Stimulated activated naive CD8-positive, alpha-beta T cell treated with anti-CD3 and anti-CD28 coated beads, Interleukin-15, Interleukin-2, amounts not matched to agents 100 U/mL and 50 U/mL, for 24 hours (primary cell): Measurements from ENCODE around the gene NUDCD3.

Experiments
- ATAC-seq: fragments of 150-1000 bp; cut with Tn5 transposase; one replicate; pipeline ENCODE4 v1.10.0; 2021
- DNase-seq: peaks from one replicate; pipeline ENCODE4 v3.0.0; 2021

NUDCD3 gene

DNA sequence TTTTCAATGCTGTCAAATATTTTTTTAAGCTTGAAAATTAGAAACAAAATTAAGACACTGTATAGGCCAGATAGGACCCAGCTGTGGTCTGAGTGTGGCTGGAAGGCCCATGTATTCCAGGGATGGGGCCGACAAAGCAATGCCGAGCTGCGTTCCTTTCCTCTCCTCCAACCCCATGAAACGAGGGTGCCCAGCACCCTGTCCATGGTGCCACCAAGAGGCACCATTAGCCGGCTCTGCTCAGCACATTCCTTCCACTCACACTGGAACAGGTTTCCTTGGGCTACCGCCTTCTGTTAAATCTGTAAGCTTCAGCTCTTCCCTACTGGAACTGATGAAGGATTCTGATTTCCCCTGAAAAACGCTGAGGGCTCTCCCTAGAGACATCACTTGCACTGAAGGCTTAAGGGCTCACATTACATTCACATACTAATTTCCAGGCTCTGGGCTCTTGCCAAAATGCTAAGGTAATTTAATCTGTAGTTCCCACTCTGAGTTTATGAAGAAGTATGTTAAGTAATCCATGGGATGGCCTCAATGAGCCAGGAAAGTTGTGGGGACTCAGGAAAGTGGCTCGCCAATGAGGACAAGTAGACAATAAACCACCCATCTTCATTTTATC, 91.4 kb downstream of the NUDCD3 start:
- DNase-seq (no peak), ATAC-seq (no peak)

- DNase-seq, result no peak
- ATAC-seq, result no peak
These were observed 91.9 kb downstream of the NUDCD3 start for GRCh38 chr7:44398511-44398911.

GRCh38 chr7:44396931-44397545, 93.4 kb downstream of the NUDCD3 start:
- ATAC-seq (no peak), DNase-seq (no peak)

GRCh38 chr7:44396496-44396895, 94.0 kb downstream of the NUDCD3 start:
- no peak for DNase-seq
- ATAC-seq, result no peak

DNA sequence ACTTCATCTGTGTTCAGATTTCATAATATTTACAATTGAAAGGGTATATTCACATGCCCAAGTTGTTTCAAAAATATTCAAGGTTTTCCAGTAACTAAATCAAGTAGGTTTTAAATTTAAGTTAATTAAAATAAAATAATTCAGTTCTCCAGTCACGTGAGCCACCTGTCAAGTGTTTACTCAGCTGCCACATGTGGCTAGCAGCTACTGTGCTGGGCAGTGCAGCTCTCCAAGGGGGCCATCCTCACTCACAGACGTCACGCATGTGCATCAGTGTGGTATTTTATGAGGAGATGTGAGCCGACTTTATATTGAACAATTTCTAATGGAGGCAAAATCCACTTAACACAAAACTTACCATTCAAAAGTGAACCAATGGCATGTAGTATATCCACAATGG, 95.4 kb downstream of the NUDCD3 start:
- no peak for ATAC-seq

GRCh38 chr7:44394636-44395035, 95.8 kb downstream of the NUDCD3 start:
- DNase-seq, result no peak
- ATAC-seq, result no peak

More for the DNA sequence above, 95.4 kb downstream of the NUDCD3 start:
- DNase-seq, result no peak

DNA sequence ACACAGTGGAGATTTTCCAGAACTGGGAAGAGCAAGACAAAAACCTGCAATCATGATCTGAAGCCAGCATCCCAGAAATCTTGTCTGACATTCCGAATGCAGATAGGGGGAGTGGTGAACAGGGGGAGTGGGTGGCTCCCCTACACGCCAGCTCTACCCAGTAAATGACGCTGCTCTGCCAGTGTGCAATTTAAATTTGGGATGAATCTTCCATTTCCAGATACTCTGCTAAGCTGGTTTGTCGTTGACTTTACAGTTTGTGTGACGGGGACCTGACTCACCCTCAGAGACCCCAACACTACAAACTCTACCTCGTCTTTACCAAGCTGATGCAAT, 96.4 kb downstream of the NUDCD3 start:
- ATAC-seq, result no peak
- no peak for DNase-seq

GRCh38 chr7:44393238-44394111, 97.0 kb downstream of the NUDCD3 start:
- DNase-seq (no peak), ATAC-seq (no peak)

DNA sequence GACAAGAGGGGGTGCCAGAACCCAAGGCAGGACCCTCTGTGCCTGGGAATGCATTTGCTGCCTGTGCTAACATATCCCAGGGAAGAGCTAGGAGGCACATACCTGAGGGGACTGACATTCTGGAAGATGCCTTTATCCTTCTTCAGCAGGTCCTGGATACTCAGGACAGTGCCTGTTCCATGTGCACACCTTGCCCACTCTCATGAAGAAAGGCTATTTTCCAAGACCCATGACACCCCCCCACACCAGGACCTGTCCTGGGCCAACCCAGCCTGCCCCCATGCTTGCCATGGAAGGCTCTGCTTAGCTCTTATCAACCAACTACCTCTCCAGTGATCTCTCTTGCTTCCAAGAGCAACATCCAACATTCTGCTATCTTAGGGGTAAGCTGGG, 97.8 kb downstream of the NUDCD3 start:
- ATAC-seq (no peak), DNase-seq (no peak)

- no peak for DNase-seq
These were observed 98.5 kb downstream of the NUDCD3 start for GRCh38 chr7:44391746-44392617.

GRCh38 chr7:44391171-44391570, 99.3 kb downstream of the NUDCD3 start:
- DNase-seq (no peak), ATAC-seq (no peak)

More at GRCh38 chr7:44391746-44392617, 98.5 kb downstream of the NUDCD3 start:
- no peak for ATAC-seq

- no peak for ATAC-seq
- no peak for DNase-seq
These were observed 99.8 kb downstream of the NUDCD3 start for GRCh38 chr7:44390701-44391100.

DNA sequence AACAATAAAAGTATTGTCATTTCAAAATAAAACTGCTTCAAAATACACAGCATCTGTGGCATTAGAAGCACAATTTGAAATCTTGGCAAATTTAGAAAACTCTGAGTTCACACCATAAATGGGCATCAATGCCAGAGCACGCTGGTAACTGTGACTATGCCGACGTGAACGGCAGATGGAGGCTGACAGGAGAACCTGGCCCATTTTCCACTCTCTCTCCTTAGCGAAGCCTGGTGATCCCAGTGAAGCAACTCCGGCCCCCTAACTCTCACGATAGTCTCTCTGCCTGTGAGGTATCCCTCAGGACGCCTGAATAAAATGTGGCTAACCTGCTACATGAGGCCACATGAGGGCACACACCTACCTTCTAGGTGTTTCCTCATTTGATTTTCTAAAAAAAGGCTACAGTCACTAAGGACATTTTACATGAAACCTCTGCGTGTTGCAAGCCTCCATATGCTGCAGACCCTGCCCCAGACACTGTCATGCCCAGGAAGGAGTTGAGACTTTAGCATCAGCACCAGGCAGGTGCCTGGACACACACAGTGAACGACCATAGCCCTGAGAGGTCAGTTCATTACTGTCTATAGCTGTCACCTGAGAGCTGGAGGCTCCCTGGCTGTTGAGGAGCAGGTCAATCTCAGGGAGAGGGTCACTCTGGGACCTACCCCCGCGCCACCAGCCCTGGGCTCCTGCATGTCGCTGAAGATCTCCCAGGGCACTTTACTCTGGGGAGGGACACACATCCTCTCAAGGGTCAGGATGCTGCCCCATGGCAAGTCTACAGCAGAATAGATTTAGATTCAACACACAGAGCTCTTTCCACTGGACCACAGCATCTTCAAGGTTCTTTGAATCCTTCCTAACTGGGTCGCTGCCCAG, 102.1 kb downstream of the NUDCD3 start:
- ATAC-seq (no peak), DNase-seq (no peak)

GRCh38 chr7:44387389-44387788, 103.1 kb downstream of the NUDCD3 start:
- no peak for DNase-seq
- no peak for ATAC-seq

DNA sequence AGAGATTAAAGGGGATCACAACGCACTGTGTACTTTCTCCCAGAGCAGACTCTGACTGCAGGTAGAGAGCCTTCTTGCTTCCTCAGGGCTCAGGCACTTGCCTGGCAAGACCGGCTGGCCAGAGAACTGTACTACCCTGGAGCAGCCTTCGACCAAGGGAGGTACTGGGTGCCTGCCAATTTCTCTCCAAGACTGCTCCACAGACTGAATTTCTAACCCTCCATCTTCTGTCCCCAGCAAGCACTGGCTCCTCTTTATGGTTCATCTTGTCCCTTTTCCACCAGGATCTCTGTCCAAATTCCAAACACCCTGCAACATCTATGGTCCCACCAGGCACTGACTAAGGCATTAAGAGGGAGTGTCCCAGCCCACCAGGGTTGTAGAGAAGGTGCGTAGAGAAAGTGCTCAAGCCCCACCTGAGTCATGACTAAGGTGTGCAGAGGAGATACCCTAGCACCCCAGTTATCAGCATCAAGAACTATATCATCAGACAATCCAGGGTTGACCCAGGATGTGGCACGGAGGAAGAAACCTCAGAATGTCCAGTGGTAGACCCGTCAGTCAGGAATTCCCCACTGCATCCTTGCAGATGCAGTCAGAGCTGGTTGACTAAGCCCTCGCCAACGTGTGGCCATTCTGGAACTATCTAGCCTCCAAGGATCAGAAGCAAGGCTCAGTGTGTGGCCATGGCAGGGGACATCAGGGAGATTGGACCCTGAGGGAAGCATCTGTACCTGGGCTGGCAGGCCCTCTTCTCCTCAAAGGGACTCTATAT, 104.1 kb downstream of the NUDCD3 start:
- DNase-seq (no peak), ATAC-seq (no peak)

DNA sequence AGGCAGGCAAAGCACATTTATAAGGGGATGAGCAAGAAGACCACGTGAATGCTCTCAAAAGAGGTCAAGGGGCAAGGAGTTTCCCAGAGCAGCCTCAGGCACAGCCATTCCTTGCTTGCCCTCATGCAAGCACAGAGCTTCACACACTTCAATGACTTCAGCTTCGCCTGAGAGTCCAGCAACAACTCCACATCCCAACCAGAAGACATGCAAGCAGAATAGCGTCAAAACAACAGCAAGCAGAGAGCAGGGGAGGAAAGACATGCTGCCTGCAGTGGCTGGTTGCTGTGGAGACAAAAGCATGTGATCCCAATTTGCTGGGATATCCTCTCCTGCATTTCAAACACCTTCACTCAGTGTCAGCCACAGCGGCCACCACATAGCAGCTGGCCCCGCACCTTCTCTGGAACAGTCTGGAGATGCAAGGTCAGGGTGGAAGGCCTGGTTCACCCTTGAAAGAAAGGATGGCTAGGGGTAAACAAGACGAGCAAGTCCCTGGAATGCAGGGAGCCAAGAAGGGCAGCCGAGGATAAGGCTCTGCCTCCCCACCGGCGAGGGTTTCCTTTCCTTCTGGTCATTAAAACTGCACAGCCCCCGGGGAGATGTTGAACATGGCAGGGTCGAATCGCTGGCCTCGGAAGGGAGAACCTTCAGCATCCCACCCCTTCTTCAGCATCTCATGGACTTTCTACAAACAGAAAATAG, 104.9 kb downstream of the NUDCD3 start:
- ATAC-seq, result no peak
- no peak for DNase-seq

DNA sequence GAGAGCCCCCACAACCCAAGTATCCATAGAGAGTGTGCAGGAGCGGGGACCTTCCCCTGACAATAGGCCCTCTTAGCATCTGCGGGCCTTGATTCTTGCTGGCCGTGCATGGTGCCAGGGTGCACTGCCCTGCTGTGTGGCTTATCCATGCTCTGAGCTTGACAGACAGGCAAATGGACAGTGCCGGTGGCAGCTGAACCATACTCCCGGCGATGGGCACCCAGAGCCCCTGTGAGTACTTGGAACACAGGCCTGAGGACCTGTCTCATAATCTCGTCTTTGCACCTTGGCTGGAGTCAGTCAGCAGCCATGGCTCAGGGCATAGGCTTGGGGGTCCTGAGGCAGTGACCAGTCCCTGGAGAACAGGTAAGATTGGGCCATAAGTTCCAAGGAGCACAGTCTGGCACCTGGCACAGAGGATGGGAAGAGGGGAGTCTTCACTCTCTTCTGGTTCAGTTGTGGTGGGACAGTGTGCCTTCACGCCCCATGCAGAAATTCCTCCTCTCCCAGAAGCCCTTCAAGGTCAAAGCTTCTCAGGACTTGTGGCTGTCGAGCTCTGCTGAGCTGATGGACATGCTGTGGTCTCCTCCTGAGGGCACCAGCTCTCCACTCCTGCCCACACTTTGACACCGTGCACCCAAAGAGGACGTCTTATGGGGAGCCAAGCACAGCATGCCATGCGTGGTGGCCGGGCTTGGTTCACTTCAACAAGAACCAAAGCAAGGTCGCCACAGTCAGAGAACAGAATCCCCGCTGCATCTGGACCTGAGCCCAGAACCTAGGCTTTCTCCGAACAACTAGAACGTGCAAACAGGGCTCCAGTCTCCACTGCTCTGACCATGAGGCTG, 105.6 kb downstream of the NUDCD3 start:
- DNase-seq (no peak), ATAC-seq (no peak)

- ATAC-seq (no peak), DNase-seq (no peak)
These were observed 106.9 kb downstream of the NUDCD3 start for GRCh38 chr7:44383566-44383965.
